Measurements from ENCODE around the gene TPO.

TPO gene

DNA sequence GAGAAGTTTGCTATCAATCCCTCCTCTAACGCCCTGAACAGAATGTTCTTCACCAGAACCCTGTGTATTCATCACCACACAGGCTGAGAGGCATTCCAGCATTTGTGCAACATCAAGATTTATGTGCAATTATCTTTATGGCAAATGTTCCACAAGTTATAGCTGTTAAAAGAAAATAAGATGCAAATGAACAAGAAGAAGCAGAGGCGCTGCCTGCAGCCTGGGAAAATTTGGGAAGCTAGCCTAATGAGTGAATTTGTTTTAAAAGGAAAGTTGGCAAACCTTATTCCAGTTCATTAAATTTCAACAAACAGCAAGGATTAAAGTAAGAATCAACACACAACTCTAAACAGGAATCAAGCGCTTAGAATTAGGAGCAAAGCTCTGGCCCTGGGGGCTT is 5.3 kb downstream of the TPO start:
- Histone ChIP-seq H2AK5ac (ENCODE audit: low read length) (no peak overlapping the region), H4K8ac (ENCODE audit: low read depth, low read length) (no peak overlapping the region), H3K4me1 (ENCODE audit: control insufficient read depth in 1 of 2, insufficient read depth in 2 of 2, low read length in 2 of 2) (no peaks in the 10 kb centered on the region), H3K9ac (ENCODE audit: low read length) (no peak overlapping the region), H2BK120ac (ENCODE audit: insufficient read depth, low read length, poor library complexity) (no peak overlapping the region), H3K4ac (ENCODE audit: low read depth, low read length) (no peak overlapping the region), H3K79me1 (ENCODE audit: low read length) (no peaks in the 10 kb centered on the region), H4K12ac (ENCODE audit: low read depth, low read length) (no peak overlapping the region), H3K27me3 (ENCODE audit: insufficient read depth, low read length) (no peaks in the 10 kb centered on the region), H3K18ac (ENCODE audit: low read length) (no peak overlapping the region), H3K4me3 (ENCODE audit: low read depth, low read length) (no peak overlapping the region), H3K23ac (ENCODE audit: low read length) (no peak overlapping the region), H3K4me2 (ENCODE audit: low read length) (no peak overlapping the region), H2BK5ac (ENCODE audit: low read depth, low read length, poor library complexity) (no peak overlapping the region), H3K9me3 (ENCODE audit: insufficient read depth, low read depth, low read length) (no peaks in the 10 kb centered on the region), H3K36me3 (ENCODE audit: control insufficient read depth in 1 of 2, insufficient read depth in 2 of 2, low read length in 2 of 2) (no peaks in the 10 kb centered on the region), H2BK12ac (ENCODE audit: low read length) (no peak overlapping the region), H2AFZ (ENCODE audit: insufficient read depth, low read length, poor library complexity) (no peak overlapping the region), H3K14ac (ENCODE audit: low read length) (no peak overlapping the region), H4K91ac (ENCODE audit: low read depth, low read length) (no peak overlapping the region), H3K79me2 (ENCODE audit: control insufficient read depth, insufficient read depth, low read length, poor library complexity) (no peaks in the 10 kb centered on the region), H3K27ac (ENCODE audit: low read depth, low read length) (no peak overlapping the region)
- no peak for DNase-seq
- WGBS (ENCODE audit: extremely low coverage, insufficient coverage, insufficient read length), result no CpG with 5 or more reads among the region's 3 CpGs

DNA sequence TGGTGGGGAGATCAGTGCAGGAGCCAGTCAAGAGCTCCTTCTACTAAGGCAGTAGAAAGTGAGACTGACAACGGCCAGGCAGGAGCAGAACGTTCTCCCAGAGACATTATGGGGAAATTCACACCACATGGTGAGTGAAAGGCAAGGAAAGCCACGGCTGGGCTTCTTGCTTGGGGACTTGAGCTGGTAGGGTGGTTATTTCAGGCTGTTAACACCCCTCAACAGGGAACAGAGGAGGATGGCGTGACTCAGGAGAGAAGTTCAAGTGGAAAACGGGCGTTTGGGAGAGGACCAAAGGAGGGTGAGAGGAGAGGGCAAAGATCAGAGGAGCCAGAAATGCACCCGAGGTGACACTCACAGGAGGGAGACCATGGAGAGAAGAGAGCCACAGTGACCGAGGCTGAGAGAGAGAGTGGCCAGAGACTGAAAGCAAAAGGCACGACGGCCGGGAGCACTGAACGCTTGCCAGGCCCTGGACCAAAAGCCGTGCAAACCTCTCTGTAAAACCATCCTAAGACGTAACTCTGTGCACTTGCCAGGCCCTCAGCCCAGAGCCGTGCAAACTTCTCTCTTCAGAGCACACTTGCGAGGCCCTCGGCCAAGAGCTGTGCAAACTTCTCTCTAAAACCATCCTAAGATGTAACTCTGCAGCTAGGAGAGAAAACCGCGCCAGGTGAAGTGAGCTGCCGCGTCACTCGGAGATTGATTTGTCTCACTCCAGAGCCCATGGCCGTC is 7.7 kb downstream of the TPO start:
- Histone ChIP-seq H2AK5ac (ENCODE audit: low read length) (no peak overlapping the region), H3K27me3 (ENCODE audit: insufficient read depth, low read length) (no peaks in the 10 kb centered on the region), H3K4me1 (ENCODE audit: control insufficient read depth in 1 of 2, insufficient read depth in 2 of 2, low read length in 2 of 2) (no peaks in the 10 kb centered on the region), H3K27ac (ENCODE audit: low read depth, low read length) (no peak overlapping the region), H3K4ac (ENCODE audit: low read depth, low read length) (no peak overlapping the region), H2AFZ (ENCODE audit: insufficient read depth, low read length, poor library complexity) (no peak overlapping the region), H2BK12ac (ENCODE audit: low read length) (no peak overlapping the region), H3K4me2 (ENCODE audit: low read length) (no peak overlapping the region), H3K18ac (ENCODE audit: low read length) (no peak overlapping the region), H3K9ac (ENCODE audit: low read length) (no peak overlapping the region), H4K12ac (ENCODE audit: low read depth, low read length) (no peak overlapping the region), H4K91ac (ENCODE audit: low read depth, low read length) (no peak overlapping the region), H3K79me2 (ENCODE audit: control insufficient read depth, insufficient read depth, low read length, poor library complexity) (no peaks in the 10 kb centered on the region), H2BK5ac (ENCODE audit: low read depth, low read length, poor library complexity) (no peak overlapping the region), H3K4me3 (ENCODE audit: low read depth, low read length) (no peak overlapping the region), H3K9me3 (ENCODE audit: insufficient read depth, low read depth, low read length) (no peaks in the 10 kb centered on the region), H3K14ac (ENCODE audit: low read length) (no peak overlapping the region), H3K23ac (ENCODE audit: low read length) (no peak overlapping the region), H4K8ac (ENCODE audit: low read depth, low read length) (no peak overlapping the region), H2BK120ac (ENCODE audit: insufficient read depth, low read length, poor library complexity) (no peak overlapping the region), H3K79me1 (ENCODE audit: low read length) (no peaks in the 10 kb centered on the region), H3K36me3 (ENCODE audit: control insufficient read depth in 1 of 2, insufficient read depth in 2 of 2, low read length in 2 of 2) (no peaks in the 10 kb centered on the region)
- no CpG with 5 or more reads among the region's 23 CpGs for WGBS (ENCODE audit: extremely low coverage, insufficient coverage, insufficient read length)
- DNase-seq, result no peak

DNA sequence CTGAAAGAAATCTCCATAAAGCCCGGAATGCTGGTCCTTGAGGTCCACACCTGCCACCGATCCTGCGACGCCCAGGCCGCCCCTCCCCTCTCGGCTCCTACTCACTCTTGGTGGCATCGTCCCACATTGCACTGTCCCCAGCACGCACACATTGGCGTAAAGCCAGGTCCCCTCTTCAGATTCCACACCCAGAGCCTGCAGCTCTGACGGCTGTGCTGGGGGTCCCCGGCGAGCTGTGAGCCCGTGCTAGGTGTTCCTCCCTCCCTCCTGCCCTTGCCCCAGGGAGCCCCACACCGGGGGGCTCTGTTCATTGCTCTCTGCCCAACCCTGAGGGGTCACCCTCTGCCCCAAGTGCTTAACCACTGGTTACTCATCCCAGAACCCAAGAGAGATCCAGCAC is 8.5 kb downstream of the TPO start:
- DNase-seq, result no peak
- no peaks in the 10 kb centered on the region for H3K79me2 ChIP-seq (ENCODE audit: control insufficient read depth, insufficient read depth, low read length, poor library complexity)
- H3K4me2 ChIP-seq (ENCODE audit: low read length), result no peak overlapping the region
- H2AFZ ChIP-seq (ENCODE audit: insufficient read depth, low read length, poor library complexity), result no peak overlapping the region
- WGBS (ENCODE audit: extremely low coverage, insufficient coverage, insufficient read length), result no CpG with 5 or more reads among the region's 14 CpGs
- no peak overlapping the region for H4K91ac ChIP-seq (ENCODE audit: low read depth, low read length)
- no peak overlapping the region for H3K18ac ChIP-seq (ENCODE audit: low read length)
- no peak overlapping the region for H2BK120ac ChIP-seq (ENCODE audit: insufficient read depth, low read length, poor library complexity)
- no peaks in the 10 kb centered on the region for H3K4me1 ChIP-seq (ENCODE audit: control insufficient read depth in 1 of 2, insufficient read depth in 2 of 2, low read length in 2 of 2)
- H4K12ac ChIP-seq (ENCODE audit: low read depth, low read length), result no peak overlapping the region
- no peaks in the 10 kb centered on the region for H3K79me1 ChIP-seq (ENCODE audit: low read length)
- no peak overlapping the region for H2AK5ac ChIP-seq (ENCODE audit: low read length)
- H3K27ac ChIP-seq (ENCODE audit: low read depth, low read length), result no peak overlapping the region
- H3K14ac ChIP-seq (ENCODE audit: low read length), result no peak overlapping the region
- no peak overlapping the region for H4K8ac ChIP-seq (ENCODE audit: low read depth, low read length)
- H2BK12ac ChIP-seq (ENCODE audit: low read length), result no peak overlapping the region
- no peak overlapping the region for H3K23ac ChIP-seq (ENCODE audit: low read length)
- H3K27me3 ChIP-seq (ENCODE audit: insufficient read depth, low read length), result no peaks in the 10 kb centered on the region
- H3K36me3 ChIP-seq (ENCODE audit: control insufficient read depth in 1 of 2, insufficient read depth in 2 of 2, low read length in 2 of 2), result no peaks in the 10 kb centered on the region
- H3K4me3 ChIP-seq (ENCODE audit: low read depth, low read length), result no peak overlapping the region
- no peak overlapping the region for H3K9ac ChIP-seq (ENCODE audit: low read length)
- H3K9me3 ChIP-seq (ENCODE audit: insufficient read depth, low read depth, low read length), result no peaks in the 10 kb centered on the region
- no peak overlapping the region for H3K4ac ChIP-seq (ENCODE audit: low read depth, low read length)
- no peak overlapping the region for H2BK5ac ChIP-seq (ENCODE audit: low read depth, low read length, poor library complexity)

DNA sequence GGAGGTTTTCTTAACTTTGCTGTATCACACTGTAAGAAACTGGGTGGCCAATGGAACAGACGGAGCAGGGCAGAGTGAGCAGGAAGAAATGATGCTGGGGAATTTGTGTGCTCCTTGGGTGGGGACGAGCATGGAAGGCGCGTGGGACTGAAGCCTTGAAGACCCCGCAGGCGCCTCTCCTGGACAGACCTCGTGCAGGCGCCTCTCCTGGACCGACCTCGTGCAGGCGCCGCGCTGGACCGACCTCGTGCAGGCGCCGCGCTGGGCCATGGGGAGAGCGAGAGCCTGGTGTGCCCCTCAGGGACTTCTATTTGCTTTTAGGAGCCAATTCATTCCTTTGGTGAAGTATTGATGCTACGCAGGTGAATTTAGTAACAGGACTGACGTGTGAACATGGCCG is 8.9 kb downstream of the TPO start:
- Histone ChIP-seq H3K14ac (ENCODE audit: low read length) (no peak overlapping the region), H2BK5ac (ENCODE audit: low read depth, low read length, poor library complexity) (no peak overlapping the region), H3K79me1 (ENCODE audit: low read length) (no peaks in the 10 kb centered on the region), H3K27ac (ENCODE audit: low read depth, low read length) (no peak overlapping the region), H2BK12ac (ENCODE audit: low read length) (no peak overlapping the region), H3K79me2 (ENCODE audit: control insufficient read depth, insufficient read depth, low read length, poor library complexity) (no peaks in the 10 kb centered on the region), H3K27me3 (ENCODE audit: insufficient read depth, low read length) (no peaks in the 10 kb centered on the region), H3K36me3 (ENCODE audit: control insufficient read depth in 1 of 2, insufficient read depth in 2 of 2, low read length in 2 of 2) (no peaks in the 10 kb centered on the region), H2BK120ac (ENCODE audit: insufficient read depth, low read length, poor library complexity) (no peak overlapping the region), H4K91ac (ENCODE audit: low read depth, low read length) (no peak overlapping the region), H3K9ac (ENCODE audit: low read length) (no peak overlapping the region), H2AK5ac (ENCODE audit: low read length) (no peak overlapping the region), H3K18ac (ENCODE audit: low read length) (no peak overlapping the region), H3K4me1 (ENCODE audit: control insufficient read depth in 1 of 2, insufficient read depth in 2 of 2, low read length in 2 of 2) (no peaks in the 10 kb centered on the region), H3K23ac (ENCODE audit: low read length) (no peak overlapping the region), H3K4me2 (ENCODE audit: low read length) (no peak overlapping the region), H2AFZ (ENCODE audit: insufficient read depth, low read length, poor library complexity) (no peak overlapping the region), H3K4me3 (ENCODE audit: low read depth, low read length) (no peak overlapping the region), H3K9me3 (ENCODE audit: insufficient read depth, low read depth, low read length) (peaks cover 2% of the 10 kb centered on the region), H3K4ac (ENCODE audit: low read depth, low read length) (no peak overlapping the region), H4K12ac (ENCODE audit: low read depth, low read length) (no peak overlapping the region), H4K8ac (ENCODE audit: low read depth, low read length) (no peak overlapping the region)
- WGBS (ENCODE audit: extremely low coverage, insufficient coverage, insufficient read length), result no CpG with 5 or more reads among the region's 22 CpGs
- DNase-seq, result no peak
